Measurements from ENCODE around the gene ZNF549.

- TF ChIP-seq POLR2A (IDR thresholded peaks at IDR 0.05; ENCODE audit: low read depth, low read length), result no peak
- no peak for TF ChIP-seq POLR2AphosphoS5 (IDR thresholded peaks at IDR 0.05; ENCODE audit: low read depth, low read length)
- TF ChIP-seq TAF1 (IDR thresholded peaks at IDR 0.05; ENCODE audit: borderline replicate concordance, low read depth, low read length), result no peak
Measured at GRCh38 chr19:57559008-57559403, 31.9 kb downstream of the ZNF549 start.
